Activated CD4-positive, CD25-positive, alpha-beta regulatory T cell (primary cell): Measurements from ENCODE around the gene MAML3.
A peak's percentile ranks its signal among the peaks of the same experiment; 100 is the strongest.

Experiments used
- DNase-seq, 4 experiments: peaks; one replicate each; lab custom pipeline; 2025; lab: John Stamatoyannopoulos, UW

Gene MAML3

GRCh38 chr4:140153718-140154571 lies at the start of gene MAML3:
Gene MAML3 (minus strand): TSS chr4:140154184. CDS start chr4:140153327, 857 bp downstream.
- DNase-seq = peak; percentile 45 to 62 (median 59)

GRCh38 chr4:140198942-140199341 lies 45.0 kb upstream of the MAML3 start:
- no peak for DNase-seq

DNA sequence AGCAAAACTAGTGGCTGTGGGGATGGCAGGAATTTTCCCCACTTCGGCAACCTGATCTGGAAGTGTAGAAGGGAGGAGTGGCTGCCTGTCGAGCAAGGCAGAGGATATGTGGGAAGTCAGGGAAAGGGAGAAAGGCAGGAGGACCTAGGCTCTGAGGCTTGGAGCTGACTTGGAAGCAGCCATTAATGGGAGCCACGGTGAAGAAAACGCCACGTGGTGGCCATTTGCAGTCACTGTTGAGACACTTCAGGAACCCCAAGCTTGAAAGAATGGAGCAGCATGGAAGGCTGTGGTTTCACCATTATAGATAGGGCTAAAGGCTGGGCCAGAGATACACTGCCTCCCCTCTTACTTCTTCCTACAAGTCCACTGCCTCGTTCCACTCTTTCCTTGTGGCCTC lies 41.8 kb upstream of the MAML3 start:
- no peak for DNase-seq

DNA sequence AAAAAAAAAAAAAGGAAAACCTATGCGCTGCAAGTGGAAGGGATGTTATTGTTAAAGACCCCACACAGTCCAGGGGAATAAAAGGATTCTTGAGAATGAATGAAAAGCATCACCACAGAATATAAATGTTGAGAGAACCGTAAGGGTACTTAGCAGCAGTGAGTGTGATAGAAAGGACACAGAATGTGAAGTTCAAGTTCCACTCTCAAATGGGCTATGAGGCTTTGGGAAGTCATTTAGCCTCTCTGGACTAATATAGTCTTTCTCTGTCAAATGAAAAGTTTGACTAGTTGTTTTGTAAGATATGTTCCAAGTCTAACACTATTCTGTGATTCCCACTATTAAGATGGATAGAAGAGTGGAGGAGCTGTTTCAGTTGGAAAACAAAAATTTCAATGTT lies 35.8 kb upstream of the MAML3 start:
- no peak for DNase-seq

GRCh38 chr4:140188975-140189374 lies 35.0 kb upstream of the MAML3 start:
- no peak for DNase-seq

DNA sequence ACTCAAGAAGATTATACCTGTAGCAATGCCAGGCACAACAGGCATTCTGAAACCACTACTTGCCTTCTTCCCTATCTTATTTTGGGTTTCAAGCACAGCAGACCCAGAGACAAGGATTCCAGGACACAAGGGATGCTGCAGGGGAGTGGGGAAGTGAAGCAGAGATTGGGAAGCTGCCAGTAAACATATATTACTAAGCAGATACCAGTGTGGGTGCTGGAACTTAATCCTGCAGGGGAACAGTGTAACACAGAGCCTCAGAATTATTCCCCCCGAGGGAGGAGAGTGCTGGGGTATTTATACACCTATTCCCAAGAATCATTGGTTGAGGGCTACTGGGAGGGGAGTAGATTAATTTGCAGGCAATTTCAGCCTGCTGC lies 33.3 kb upstream of the MAML3 start:
- no peak for DNase-seq

DNA sequence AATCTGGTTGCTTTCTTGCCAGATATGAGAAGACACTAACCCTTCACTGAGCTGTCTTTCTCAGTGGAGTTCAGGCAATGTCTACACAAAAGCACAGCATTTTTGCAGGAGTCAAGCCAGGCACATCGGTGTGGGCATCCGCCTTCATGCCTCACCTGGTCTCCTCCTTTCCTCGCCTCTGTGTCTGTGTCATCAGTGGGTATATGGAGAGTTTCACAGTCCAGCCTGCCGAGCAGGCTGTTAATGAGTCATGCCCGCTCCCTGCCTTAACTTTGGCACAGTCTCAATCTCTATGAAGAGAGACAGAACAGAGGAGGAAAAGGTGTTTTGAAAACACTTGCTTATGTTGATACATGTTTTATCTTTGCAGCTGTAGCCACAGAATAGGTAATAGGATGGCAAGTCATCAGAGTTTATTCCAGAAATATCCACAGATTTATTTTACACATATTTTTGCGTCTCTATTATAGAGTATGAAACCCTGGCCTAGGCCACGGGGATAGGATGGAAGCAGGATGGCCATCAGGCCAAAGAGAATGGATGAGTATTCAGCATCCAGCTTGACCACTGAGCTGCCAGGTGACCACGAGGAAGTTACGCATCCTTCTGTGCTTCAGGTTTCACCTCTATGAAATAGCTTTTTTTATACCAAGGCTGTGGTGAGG lies 32.8 kb upstream of the MAML3 start:
- no peak for DNase-seq

GRCh38 chr4:140186082-140186438 lies 32.1 kb upstream of the MAML3 start:
- DNase-seq = no peak

DNA sequence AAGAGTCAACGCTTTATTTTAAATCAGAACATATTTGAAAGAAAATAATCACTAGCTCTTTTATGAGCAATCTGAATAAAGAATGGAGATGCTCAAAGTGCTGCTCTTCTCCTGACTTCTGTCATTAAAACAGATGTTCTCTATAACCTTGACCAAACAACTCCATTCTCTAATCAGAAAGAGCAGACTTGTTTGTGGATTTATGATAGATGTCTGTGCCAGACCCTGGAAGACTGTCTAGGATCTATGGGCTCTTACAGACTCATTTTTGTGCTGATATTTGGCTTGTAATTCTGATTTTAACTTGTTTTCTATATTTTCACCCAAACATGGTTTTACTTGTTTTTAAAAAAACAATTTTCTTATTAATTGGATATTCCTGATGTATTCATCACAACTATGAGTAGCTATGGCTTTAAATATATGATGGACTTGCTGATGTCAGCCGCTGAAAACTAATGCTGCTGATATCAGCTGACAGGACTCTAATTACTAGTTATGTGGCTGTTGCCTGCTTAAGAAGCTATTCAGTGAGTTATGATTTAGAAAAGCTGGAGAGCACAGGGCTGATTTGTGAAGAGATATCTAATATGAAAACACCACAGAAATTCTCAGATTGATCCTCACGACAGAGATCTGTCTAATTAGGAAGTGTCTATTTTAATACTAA lies 31.6 kb upstream of the MAML3 start:
- no peak for DNase-seq

DNA sequence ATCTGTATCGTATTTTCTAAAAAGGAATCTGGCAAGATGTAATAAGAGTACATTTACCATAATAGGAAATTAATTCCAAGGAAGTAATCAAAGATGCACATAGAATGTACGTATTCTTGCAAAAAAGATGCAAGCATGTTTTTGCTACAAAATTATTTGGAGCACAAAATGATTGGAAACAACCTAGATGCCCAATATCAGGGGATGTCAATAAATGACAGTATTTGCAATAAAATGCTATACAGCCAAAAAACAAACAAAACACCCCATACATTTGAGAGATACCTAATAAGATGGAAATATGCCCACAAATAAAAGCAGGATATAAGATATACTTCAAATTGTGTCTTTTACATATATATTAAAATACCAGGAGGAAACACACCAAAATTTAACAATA lies 29.3 kb upstream of the MAML3 start:
- no peak for DNase-seq

DNA sequence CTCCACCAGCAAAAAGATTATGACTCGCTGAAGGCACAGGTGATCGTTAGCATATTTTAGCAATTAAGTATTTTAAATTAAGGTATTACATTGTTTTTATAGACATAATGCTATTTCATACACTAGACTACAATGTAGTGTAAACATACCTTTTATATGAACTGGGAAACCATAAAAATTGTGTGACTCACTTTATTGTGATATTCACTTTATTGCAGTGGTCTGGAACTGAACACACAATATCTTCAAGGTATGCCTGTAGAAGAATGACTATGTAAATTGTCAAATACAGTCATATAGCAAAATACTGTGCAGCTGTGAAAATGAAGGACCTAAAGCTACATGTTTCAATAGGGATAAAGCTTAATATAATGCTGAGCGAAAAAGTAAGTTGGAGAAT lies 26.6 kb upstream of the MAML3 start:
- DNase-seq = no peak

- no peak for DNase-seq
Observed at GRCh38 chr4:140176735-140177134, 22.8 kb upstream of the MAML3 start.

DNA sequence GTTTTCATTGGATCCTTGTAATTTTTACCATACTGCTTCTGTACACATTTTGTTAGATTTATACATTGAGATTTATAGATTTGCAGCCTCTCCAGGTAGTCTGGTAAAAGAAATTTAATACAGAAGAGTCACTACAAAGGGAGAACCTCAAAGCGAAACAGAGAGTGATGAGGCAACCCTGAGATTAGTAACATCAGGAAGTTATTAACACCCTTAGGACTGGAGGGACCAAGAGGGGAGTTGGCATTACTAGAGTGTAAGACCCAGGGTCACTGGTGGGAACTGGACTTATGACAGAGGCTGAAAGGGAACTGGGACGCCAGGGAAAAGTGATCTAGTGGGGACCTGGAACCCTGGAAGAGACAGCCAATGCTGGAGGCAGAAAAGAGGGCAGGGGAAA lies 20.6 kb upstream of the MAML3 start:
- DNase-seq = no peak

DNA sequence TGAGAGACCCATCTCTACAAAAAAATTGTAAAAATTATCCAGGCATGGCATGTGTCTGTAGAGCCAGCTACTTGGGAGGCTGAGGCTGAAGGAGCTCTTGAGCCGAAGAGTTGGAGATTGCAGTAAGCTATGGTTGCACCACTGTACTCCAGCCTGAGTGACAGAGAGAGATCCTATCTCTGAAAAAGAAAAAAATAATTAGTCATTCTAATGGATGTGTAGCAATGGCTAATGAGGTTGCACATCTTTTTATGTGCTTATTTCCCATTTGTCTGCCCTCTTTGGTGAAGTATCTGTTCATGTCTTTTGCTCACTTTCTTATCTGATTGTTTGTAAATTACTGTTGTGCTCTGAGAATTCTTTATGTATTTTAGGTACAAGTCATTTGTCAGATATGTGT lies 19.0 kb upstream of the MAML3 start:
- no peak for DNase-seq

DNA sequence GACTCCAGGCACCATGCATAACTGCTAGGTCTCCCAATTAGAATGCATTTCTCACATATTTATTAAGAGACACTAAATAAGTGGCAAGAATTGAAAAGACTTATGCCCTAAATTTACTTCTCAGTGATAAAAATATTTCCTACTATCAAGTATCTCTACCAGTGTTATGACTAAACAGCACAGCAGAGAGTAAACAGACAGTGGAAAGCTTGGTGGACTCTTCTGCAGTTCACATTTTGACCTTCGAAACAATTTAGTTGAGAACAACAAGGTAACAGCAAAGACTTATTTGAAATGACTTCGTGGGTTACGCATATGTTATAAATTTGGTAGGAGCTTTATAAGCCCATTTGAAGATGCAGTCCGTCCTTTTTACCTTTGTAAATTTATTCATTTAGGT lies 16.3 kb upstream of the MAML3 start:
- no peak for DNase-seq

DNA sequence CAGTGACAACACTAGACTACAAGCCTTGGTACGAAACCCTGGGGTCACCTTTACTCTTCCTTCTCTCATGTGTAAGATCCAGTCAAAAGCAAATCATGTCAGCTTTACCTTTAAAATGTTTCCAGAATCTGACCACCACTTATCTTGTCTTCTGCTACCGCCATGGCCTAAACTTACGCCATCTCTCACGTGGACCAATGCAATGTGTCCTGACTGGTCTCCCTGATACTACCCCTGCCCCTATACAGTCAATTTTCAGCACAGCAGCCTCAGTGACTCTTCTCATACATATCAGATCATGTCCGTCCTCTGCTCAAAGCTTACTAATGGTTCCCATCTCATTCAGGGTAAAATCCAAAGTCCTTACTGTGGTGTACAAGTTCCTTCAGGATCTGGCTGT lies 15.0 kb upstream of the MAML3 start:
- no peak for DNase-seq

- no peak for DNase-seq
Observed at GRCh38 chr4:140168474-140168873, 14.5 kb upstream of the MAML3 start.

- no peak for DNase-seq
Observed at GRCh38 chr4:140163029-140163810, 9.2 kb upstream of the MAML3 start.

DNA sequence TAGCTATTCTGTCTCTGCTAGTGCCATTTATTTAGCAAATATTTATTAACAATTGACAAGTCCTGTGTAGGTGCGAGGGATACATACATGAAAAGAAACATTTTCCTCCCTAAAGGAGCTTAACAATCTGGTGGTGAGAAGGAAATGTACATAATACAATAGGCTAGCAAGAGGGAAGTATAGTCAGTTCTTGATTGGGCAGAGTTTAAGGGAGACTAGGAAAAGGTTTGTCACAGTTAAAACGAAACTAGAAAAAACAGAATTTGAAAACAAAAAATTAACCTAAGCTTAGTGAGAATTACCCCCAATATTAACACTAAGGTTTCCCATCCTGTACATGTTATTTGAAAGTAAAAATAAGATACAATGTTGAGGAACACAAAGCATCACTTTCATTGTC lies 8.6 kb upstream of the MAML3 start:
- no peak for DNase-seq

- no peak for DNase-seq
Observed at GRCh38 chr4:140158365-140159030, 4.5 kb upstream of the MAML3 start.

GRCh38 chr4:140157341-140157740 lies 3.4 kb upstream of the MAML3 start:
- DNase-seq = no peak
